Putamen (tissue), 1 donor: Measurements from ENCODE around the gene RIMS1.
A peak's percentile ranks its signal among the peaks of the same experiment; 100 is the strongest.

Experiments used
- DNase-seq: peaks from one replicate; pipeline ENCODE4 v3.0.0-alpha.2; 2016; ENCODE audit warnings: low spot score

Gene RIMS1

DNA sequence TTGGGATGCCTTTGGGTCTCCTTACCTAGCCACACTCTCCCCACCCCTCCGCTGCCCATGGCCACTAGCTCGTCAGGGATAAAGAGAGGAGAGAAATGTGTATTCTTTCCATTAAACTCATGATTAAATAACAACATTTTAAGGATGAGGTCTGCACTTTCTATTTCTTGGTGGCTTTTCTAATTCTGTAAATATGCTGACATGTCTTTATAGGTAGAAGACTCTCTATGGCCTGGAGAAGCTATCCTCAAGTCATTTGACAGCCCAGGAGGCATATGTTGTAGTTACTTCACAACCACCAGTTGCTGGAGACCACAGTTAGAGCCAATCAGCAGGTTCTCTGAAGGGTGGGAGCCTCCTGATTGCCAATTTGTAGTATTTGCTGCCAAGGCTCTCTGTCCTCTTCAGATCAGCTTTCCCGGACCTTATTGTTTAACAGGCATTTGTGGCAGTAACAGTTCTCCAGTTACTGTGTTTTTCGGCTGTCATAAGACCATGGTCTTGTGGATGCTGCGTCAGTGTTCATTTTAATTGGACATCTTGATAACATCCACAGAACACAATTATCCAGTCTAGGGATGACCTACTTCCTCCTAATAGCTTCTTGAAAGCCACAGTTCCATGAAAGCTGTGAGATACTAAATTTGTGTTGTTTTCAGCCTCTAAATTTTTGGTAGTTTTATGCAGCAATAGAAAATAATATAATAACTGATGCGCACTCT lies 530.6 kb downstream of the RIMS1 start:
- no peak for DNase-seq

- no peak for DNase-seq
These were observed 531.4 kb downstream of the RIMS1 start for GRCh38 chr6:72417759-72418158.

- peak; percentile 26 for DNase-seq
These were observed 532.1 kb downstream of the RIMS1 start for GRCh38 chr6:72418495-72418894.

GRCh38 chr6:72419966-72420365 lies 533.6 kb downstream of the RIMS1 start:
- no peak for DNase-seq

DNA sequence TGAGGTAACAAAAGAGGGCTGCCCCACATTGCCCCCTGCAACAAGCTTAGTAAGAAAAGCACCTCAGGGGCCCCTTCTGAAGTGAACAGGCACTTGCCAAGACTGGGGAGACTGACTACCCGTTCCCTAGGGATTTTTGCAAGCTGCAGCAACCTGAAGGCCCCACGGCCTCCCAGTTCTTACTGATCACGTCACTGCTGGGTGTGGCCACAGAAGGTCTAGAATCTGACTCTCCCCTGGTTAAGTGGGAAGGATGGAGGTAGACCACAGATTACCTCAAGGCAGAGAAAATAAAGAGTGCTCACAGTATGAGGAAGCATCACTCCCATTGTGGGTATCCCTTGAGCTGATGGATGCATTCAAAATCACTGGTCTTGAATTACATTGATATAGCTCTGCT lies 534.1 kb downstream of the RIMS1 start:
- DNase-seq, result no peak

DNA sequence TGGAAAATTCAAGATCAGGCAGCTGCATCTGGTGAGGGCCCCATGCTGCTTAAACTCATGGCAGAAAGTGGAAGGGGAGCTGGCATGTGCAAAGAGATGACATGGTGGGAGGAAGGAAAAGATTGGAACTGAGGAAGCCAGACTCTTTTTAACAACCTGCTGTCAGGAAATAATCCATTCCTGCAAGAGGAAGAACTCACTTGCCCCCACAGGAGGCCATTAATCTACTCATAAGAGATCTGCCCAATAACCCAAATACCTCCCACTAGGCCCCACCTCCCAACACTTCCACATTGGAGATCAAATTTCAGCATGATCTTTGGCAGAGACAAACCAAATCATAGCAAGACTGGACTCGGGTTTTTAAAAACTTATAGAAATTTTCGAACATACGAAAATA lies 535.0 kb downstream of the RIMS1 start:
- DNase-seq, result no peak

DNA sequence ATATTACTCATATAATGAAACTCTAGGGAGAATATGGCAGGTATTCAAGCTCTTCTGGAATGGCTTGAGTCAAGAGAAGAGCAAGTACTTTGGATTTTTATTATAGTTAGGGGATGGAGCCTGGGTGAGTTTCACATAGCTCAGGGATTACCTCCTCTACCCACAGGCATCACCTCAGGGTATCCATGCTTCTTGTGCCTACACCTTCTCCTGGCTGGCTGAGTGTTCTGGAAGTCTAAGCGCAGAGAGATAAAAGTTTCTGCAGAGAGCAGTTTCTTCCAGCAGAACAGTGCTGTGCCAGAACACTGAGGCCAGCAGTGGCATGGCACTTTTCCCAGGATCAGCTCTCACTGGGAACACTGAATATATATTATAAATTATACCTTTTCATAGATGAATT lies 535.8 kb downstream of the RIMS1 start:
- no peak for DNase-seq

DNA sequence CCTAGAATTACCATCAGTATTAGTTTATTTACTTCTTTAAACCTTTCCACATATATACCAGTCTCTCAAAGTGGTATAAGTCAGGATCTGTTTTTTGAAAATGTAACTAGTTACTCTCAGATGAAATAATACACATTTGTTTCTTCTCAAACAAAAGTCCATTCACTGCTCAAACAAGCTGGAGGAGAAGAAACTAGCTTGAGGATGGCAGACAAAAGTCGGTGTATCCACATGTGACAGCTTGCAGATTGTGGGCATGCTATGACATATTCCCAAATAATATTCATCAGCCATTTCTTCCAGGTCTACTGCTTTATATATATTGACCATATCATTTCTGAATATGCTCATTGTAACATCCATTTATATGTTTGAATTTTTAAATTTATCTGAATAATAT lies 538.1 kb downstream of the RIMS1 start:
- peak; percentile 19 for DNase-seq

DNA sequence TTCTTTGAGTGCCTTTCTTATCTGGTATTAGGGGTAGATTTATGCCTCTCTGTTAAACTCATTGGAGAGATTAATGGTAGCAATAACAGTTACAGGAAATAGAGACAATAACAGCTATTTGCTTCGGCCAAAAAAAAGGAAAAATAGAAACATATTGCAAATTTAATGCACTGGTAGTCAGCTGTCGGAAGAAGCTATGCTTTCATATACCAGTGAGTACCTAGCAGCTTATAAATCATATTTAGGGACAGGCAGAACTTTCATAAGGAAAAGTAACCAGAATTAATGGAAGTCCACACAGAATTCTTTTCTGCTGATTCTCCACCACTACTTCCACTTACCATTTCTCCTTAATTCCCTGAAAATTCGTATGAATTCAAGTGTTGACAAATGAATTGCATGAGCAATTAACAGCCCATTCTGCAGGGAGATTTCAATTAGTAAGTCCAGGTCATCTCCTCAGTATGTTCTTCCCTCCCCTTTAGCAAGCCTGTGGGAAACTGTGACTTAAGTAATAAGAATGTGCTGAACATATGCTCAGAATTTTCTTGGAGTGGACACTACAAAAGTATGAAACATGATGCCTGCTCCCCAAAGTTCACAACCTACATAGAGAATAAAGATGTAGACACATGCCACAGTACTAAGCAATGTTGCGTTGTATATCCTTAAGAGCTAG lies 538.8 kb downstream of the RIMS1 start:
- DNase-seq, result no peak

GRCh38 chr6:72440611-72441010 lies 554.3 kb downstream of the RIMS1 start:
- no peak for DNase-seq

- no peak for DNase-seq
These were observed 560.1 kb downstream of the RIMS1 start for GRCh38 chr6:72446430-72446829.
